HG02981 (cell line): ENCODE data around the gene PHRF1.
"Not testable (repeated sequence)": the region's sequence is repeated elsewhere in the genome, so short reads cannot be mapped to it uniquely, and the experiment has no call there.

ENCODE experiments used
- ATAC-seq: cut with Tn5 transposase; IDR thresholded peaks from one replicate; pipeline ENCODE4 v1.9.1; 2021; ENCODE audit warnings: mild to moderate bottlenecking, moderate library complexity; ENCODE audit not compliant: unreplicated experiment

Gene PHRF1

DNA sequence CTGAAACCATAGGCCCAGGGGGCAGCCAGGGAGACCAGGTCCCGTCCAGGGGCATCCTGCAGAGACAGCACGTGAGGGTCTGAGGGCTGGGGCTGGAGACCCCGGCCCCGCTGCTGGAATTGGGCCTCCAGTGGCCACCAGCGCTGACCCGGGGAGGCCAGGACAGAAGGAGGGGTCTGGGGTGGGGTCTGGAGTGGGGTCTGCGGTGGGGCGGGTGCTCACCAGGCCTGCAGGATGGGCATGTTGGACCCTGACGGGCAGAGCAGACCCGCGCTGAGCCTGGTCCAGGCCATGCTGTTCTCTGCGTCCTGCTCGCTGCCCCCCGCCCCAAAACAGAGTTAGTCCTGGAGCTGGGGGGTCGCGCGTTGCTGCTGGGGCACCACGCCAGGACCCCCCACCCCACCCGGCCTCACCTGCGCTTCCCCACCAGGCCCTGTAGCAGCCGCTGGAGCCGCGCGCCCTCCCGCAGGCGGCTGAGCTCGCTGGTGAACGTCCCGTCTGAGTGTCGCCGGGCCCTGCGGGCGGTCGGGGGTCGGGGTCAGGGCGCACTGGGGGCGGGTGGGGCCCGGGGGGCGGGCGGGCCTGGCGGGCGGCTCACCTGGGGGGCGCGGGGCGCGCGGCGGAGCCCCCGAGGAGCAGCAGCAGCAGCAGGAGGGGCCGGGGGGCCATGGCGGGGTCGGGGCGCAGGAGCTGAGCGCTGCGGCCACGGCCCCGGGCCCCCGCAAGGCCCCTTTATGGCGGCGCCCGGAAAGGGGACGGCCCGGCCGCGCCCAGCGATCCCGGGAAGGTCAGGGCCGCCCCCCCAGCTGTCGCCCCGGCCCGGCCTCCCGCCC, 50.4 kb downstream of the PHRF1 start, which contains the start of gene SCT:
Gene SCT (minus strand): TSS at position 707 of the 833 bp plus-strand sequence. CDS start 38 bp downstream, at position 669.
- no peak for ATAC-seq

- ATAC-seq, result no peak
Observed at GRCh38 chr11:627308-627576, 51.0 kb downstream of the PHRF1 start.

GRCh38 chr11:628056-628455, 51.8 kb downstream of the PHRF1 start:
- ATAC-seq, result no peak

GRCh38 chr11:629237-629583, 52.9 kb downstream of the PHRF1 start:
- no peak for ATAC-seq

DNA sequence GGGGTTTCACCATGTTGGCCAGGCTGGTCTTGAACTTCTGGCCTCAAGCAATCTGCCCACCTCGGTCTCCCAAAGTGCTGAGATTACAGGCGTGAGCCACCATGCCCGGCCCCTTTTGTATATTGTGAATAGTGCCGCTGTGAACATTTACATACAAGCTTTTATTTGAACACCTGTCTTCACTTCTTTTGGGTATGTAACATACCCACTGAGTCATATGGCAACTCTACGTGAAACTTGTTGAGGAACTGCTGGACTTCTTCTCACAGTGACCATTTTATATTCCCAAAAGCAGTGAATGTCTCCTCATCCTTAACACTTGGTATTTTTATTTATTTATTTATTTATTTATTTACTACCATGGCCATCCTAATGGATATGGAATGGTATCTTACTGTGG, 54.6 kb downstream of the PHRF1 start:
- no peak for ATAC-seq

GRCh38 chr11:635945-636510, 59.8 kb downstream of the PHRF1 start:
- no peak for ATAC-seq

DNA sequence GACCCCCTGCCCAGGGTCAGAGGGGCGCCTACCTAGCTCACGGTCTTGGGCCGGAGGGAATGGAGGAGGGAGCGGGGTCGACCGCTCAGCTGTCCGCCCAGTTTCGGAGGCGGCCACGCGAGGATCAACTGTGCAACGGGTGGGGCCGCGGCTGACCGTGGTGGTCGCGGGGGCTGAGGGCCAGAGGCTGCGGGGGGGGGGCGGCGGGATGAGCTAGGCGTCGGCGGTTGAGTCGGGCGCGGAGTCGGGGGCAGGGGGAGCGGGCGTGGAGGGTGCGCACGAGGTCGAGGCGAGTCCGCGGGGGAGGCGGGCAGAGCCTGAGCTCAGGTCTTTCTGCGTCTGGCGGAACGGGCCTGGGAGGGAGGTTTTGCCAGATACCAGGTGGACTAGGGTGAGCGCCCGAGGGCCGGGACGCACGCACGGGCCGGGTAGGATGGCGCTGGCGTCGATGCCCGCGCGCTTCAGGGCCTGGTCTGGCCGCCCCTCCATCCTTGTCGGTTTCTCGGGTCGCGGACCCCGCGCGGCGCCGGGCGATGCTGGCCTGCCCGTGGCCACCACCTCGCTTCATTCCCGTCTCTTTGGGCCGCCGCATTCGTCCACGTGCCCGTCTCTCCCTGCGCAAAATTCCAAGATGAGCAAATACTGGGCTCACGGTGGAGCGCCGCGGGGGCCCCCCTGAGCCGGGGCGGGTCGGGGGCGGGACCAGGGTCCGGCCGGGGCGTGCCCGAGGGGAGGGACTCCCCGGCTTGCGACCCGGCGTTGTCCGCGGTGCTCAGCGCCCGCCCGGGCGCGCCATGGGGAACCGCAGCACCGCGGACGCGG, 60.5 kb downstream of the PHRF1 start, which contains the start of gene DRD4:
Gene DRD4 (plus strand): TSS at position 759 of the 822 bp plus-strand sequence. CDS start 36 bp downstream, at position 795.
- ATAC-seq, result no peak

DNA sequence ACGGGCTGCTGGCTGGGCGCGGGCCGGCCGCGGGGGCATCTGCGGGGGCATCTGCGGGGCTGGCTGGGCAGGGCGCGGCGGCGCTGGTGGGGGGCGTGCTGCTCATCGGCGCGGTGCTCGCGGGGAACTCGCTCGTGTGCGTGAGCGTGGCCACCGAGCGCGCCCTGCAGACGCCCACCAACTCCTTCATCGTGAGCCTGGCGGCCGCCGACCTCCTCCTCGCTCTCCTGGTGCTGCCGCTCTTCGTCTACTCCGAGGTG, 61.0 kb downstream of the PHRF1 start:
- ATAC-seq, result no peak

DNA sequence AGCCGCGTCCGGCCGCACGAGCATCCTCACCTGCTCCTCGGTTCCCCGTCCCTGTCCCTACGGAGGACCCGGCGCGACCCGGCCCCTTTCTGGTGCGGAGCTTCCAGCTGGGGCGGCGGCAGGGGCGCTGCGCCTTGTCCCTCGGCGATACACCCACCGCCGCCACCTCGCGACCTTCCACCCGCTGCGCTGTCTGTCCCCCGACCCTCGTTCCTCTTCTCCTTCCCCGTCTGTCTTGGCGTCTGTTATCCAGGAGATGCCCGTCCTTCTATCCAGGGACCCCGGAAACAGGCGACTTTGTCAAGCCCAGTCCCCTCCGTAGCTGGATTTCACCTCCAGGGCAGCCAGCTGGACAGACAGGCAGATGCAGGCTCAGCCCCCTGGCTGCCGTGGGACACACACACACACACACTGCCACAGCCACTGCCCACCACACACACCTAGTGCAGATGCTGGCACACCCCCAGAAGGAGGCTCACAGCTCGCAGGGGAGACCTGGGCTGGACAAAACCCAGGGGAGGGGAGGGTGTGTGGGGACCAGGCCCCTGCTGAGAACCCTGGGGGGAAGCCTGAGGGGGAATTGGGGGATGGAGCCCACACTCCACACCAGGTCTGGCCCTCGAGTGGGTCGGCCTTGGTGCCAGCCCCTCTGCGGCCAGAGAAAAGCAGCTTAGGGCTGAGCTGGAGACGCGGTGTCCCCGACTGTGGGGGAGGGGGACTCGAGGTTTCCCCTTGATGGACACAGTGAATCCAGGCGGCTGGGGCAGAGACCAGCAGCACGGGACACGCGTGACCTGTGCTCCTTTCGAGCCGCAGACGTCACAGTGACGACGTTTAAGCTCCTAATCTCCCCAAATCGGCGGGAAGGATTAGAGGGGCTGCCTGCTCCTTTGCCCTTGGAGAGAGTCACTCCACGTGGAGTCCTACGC, 61.6 kb downstream of the PHRF1 start:
- ATAC-seq, result no peak

DNA sequence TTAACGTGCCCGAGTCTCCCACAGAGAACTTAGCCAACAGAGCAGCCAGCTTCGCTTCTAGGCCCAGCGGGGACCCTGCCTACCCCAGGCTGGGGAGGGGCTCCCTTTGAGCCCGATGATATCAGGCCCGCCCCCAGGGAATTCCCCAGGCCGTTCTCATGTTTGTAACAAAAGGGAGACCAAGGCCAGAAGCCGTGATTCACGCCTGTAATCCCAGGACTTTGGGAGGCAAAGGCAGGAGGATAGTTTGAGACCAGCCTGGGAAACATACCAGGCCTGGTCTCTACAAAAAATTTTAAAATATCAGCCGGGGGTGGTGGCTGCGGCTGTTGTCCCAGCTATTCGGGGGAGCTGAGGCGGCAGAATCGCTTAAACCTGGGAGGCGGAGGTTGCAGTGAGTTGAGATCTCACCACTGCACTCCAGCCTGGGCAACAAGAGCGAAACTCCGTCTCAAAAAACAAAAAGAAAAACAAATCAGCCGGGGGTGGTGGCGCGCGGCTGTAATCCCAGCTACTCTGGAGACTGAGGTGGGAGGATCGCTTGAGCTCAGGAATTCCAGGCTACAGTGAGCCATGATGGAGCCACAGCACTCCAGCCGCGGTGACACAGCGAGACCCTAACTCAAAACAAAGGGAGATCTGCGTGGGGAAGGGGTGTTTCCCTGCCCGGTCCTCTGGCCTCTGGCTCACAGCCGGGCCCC, 62.5 kb downstream of the PHRF1 start:
- no peak for ATAC-seq

DNA sequence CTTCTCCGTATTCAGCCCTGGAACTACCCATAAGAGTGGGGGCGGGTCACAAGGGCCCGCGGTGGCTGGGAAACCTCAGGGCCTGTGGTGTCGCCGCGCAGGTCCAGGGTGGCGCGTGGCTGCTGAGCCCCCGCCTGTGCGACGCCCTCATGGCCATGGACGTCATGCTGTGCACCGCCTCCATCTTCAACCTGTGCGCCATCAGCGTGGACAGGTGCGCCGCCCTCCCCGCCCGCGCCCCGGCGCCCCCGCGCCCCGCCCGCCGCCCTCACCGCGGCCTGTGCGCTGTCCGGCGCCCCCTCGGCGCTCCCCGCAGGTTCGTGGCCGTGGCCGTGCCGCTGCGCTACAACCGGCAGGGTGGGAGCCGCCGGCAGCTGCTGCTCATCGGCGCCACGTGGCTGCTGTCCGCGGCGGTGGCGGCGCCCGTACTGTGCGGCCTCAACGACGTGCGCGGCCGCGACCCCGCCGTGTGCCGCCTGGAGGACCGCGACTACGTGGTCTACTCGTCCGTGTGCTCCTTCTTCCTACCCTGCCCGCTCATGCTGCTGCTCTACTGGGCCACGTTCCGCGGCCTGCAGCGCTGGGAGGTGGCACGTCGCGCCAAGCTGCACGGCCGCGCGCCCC, 63.2 kb downstream of the PHRF1 start:
- ATAC-seq, result no peak

DNA sequence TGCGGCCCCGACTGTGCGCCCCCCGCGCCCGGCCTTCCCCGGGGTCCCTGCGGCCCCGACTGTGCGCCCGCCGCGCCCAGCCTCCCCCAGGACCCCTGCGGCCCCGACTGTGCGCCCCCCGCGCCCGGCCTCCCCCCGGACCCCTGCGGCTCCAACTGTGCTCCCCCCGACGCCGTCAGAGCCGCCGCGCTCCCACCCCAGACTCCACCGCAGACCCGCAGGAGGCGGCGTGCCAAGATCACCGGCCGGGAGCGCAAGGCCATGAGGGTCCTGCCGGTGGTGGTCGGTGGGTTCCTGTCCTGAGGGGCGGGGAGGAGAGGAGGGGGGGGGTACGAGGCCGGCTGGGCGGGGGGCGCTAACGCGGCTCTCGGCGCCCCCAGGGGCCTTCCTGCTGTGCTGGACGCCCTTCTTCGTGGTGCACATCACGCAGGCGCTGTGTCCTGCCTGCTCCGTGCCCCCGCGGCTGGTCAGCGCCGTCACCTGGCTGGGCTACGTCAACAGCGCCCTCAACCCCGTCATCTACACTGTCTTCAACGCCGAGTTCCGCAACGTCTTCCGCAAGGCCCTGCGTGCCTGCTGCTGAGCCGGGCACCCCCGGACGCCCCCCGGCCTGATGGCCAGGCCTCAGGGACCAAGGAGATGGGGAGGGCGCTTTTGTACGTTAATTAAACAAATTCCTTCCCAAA, 63.9 kb downstream of the PHRF1 start:
- no peak for ATAC-seq

DNA sequence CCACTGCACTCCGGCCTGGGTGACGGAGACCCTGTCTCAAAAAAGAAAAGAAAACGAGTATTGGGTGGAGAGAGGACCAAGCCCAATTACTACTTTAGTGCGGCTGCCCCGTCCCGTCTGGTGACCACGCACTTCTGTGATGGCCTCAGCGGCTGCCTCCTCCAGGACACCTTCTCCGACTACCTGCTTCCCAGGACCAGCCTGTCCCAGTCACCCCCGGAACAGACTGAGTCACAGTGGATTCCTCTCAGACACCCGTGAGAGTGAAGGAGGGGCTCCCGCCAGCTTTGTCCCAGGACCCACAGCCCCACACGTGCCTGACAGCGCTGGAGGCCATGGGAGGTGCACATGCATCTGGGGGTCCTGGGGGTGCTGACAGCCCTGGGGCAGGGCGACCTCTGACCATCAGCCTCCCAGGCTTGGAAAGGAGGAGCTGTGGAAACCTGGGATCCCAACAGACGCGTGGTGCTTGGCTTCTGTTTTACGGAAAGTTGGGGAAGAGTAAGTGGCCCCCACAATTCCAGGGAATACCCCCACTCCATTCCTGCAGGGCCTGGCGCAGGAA, 65.6 kb downstream of the PHRF1 start:
- no peak for ATAC-seq

DNA sequence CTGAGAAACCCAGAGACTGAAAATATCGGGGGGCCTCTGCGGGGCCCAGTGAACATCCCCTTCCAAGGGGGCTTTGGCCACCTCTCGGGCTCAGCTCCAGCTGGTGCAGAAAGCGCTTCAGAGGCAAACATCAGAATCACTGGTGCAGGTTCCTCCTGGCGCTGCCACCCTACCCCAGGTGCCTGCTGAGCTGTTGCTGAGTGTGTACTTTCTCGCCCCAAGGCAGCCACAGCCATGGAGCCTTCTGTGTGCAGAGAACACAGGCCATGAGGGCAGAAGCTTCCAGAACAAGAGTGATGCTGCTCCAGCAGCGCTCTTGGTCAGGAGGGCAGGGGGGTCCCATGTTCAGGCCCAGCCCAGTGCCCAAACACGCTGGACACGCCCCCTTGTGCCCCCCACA, 67.1 kb downstream of the PHRF1 start:
- ATAC-seq, result no peak

- no peak for ATAC-seq
Observed at GRCh38 chr11:643849-644738, 67.8 kb downstream of the PHRF1 start.

GRCh38 chr11:645536-645935, 69.3 kb downstream of the PHRF1 start:
- ATAC-seq, result no peak

DNA sequence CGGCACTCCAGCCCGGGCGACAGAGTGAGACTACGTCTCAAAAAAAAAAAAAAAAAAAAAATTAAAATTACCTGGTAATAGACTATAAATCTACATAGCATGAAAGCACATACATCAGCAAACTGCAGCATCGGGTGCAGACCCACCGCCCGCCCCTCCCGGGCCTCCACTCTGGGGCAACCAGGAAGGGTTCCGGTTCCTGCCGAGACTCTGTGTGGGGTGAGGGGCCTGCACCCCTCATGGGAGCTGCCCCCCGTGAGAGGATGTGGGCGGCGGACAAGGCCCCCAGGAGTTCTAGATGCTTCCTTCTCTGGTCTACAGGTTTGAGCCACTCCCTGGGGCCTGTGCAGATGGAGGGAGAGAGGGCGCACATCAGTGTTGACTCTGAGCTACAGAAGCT, 69.9 kb downstream of the PHRF1 start:
- ATAC-seq, result no peak

GRCh38 chr11:647672-648158, 71.4 kb downstream of the PHRF1 start:
- not testable (repeated sequence) for ATAC-seq
